RWPE2 (cell line): ENCODE measurements around the gene ADIPOR1.
"Not testable (repeated sequence)": the region's sequence is repeated elsewhere in the genome, so short reads cannot be mapped to it uniquely, and the experiment has no call there.

Experiments
- ATAC-seq: fragments of 200-7000 bp; cut with Tn5 transposase; 3 replicates; pipeline ENCODE4 v1.9.1; 2021; ENCODE audit warnings: low read depth
- DNase-seq: peaks from one replicate; pipeline ENCODE4 v3.0.0-alpha.2; 2020; ENCODE audit warnings: low spot score
- H3K27ac ChIP-seq: fragments of 450-650 bp; 2 replicates; pipeline ENCODE4 v1.5.1; 2017; ENCODE audit warnings: mild to moderate bottlenecking; ENCODE audit not compliant: poor library complexity, severe bottlenecking
- H3K27me3 ChIP-seq: fragments of 250-450 bp; sonication (Bioruptor Pico); 2 replicates; pipeline ENCODE4 v1.5.1; 2021; ENCODE audit warnings: mild to moderate bottlenecking, moderate library complexity; ENCODE audit not compliant: insufficient read depth, poor library complexity, severe bottlenecking
- H3K36me3 ChIP-seq: fragments of 250-450 bp; sonication (Bioruptor Pico); 2 replicates; pipeline ENCODE4 v1.5.1; 2020; ENCODE audit warnings: low read depth, mild to moderate bottlenecking, moderate library complexity
- H3K4me1 ChIP-seq: fragments of 250-450 bp; sonication (Bioruptor Pico); 2 replicates; pipeline ENCODE4 v1.5.1; 2021; ENCODE audit warnings: mild to moderate bottlenecking, moderate library complexity; ENCODE audit not compliant: insufficient read depth, poor library complexity, severe bottlenecking
- H3K4me3 ChIP-seq: fragments of 250-450 bp; sonication (Bioruptor Pico); 2 replicates; pipeline ENCODE4 v1.5.1; 2021; ENCODE audit warnings: mild to moderate bottlenecking, moderate library complexity; ENCODE audit not compliant: severe bottlenecking
- H3K9me3 ChIP-seq: fragments of 250-450 bp; sonication (Bioruptor Pico); 2 replicates; pipeline ENCODE4 v1.5.1; 2021; ENCODE audit warnings: mild to moderate bottlenecking, moderate library complexity; ENCODE audit not compliant: severe bottlenecking
- CTCF ChIP-seq: fragments of 450-650 bp; IDR thresholded peaks from one replicate; pipeline ENCODE4 v1.5.1; 2017; ENCODE audit warnings: mild to moderate bottlenecking, moderate library complexity; ENCODE audit not compliant: poor library complexity, severe bottlenecking

The ADIPOR1 gene

GRCh38 chr1:202991112-202991511 lies 33.0 kb upstream of the ADIPOR1 start:
- Histone ChIP-seq H3K36me3 (no peaks in the 10 kb centered on the region), H3K27me3 (no peaks in the 10 kb centered on the region), H3K4me3 (no peak overlapping the region), H3K27ac (no peak overlapping the region), H3K9me3 (no peaks in the 10 kb centered on the region), H3K4me1 (no peaks in the 10 kb centered on the region)
- DNase-seq (no peak), ATAC-seq (no peak)
- TF ChIP-seq CTCF, result no peak

DNA sequence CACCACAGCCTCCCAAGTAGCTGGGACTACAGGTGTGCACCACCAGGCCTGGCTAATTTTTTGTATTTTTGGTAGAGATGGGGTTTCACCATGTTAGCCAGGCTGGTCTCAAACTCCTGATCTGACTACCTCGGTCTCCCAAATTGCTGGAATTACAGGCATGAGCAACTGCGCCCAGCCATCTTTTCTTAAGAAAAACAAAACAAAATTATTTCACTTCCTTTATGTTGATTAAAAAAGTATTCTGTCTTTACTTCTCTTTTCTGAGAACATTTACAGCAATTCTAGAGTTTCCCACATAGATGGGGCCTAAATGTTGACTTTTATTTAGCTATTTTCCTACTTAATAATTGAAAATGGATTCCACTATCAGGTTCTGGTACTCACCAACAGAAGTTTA lies 31.8 kb upstream of the ADIPOR1 start:
- ATAC-seq, result no peak
- Histone ChIP-seq H3K27me3 (no peaks in the 10 kb centered on the region), H3K9me3 (no peaks in the 10 kb centered on the region), H3K27ac (no peak overlapping the region), H3K36me3 (no peaks in the 10 kb centered on the region), H3K4me3 (no peak overlapping the region), H3K4me1 (no peaks in the 10 kb centered on the region)
- no peak for DNase-seq
- no peak for TF ChIP-seq CTCF

DNA sequence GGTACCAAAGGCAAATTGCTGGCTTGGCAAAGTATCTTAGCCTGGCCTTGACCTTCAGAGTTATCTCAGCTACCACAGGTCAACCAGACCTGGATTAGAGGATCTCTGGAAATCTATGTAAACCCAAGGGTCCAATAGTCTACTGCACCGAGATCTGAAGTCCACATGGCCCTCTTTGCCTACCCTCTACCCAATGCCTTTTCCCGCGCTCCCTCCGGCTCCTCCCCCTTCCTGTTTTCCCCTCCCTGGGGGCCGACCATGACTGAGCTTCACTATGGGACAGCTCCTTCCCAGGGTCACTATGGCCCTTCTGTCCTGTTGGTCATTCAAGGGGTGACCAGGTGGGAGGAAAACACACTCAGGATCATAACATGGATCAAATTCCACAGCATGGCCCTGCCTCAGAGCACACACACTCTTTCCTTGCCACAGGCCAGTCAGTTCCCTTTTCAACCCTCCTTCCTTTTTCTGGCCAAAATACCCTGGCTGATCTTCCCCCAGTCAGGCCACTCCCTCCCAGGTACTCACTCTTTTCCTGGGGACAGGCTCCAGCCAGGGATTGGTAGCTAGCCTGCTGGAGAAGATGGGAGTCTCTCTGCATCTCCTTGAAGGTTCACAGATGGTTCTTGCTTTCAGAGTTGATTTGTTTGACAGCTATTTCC lies 29.9 kb upstream of the ADIPOR1 start:
- ATAC-seq (no peak), DNase-seq (no peak)
- Histone ChIP-seq H3K36me3 (no peaks in the 10 kb centered on the region), H3K9me3 (no peaks in the 10 kb centered on the region), H3K4me3 (no peak overlapping the region), H3K27me3 (no peaks in the 10 kb centered on the region), H3K27ac (no peak overlapping the region), H3K4me1 (no peaks in the 10 kb centered on the region)
- no peak for TF ChIP-seq CTCF

- DNase-seq, result no peak
- Histone ChIP-seq H3K27me3 (no peaks in the 10 kb centered on the region), H3K4me1 (no peaks in the 10 kb centered on the region), H3K36me3 (no peaks in the 10 kb centered on the region), H3K27ac (no peak overlapping the region), H3K9me3 (no peaks in the 10 kb centered on the region), H3K4me3 (no peak overlapping the region)
- no peak for TF ChIP-seq CTCF
- no peak for ATAC-seq
Observed at GRCh38 chr1:202987255-202987654, 29.1 kb upstream of the ADIPOR1 start.

GRCh38 chr1:202986120-202986519 lies 28.0 kb upstream of the ADIPOR1 start:
- H3K4me3 ChIP-seq, H3K27me3 ChIP-seq, H3K4me1 ChIP-seq, H3K36me3 ChIP-seq, H3K9me3 ChIP-seq, ATAC-seq, H3K27ac ChIP-seq, DNase-seq: not testable (repeated sequence)
